Cardiac muscle cell (in vitro differentiated cells and primary cell): ENCODE data around the gene ZNF692. TPM values are rescaled to one million over a fixed set of nuclear protein-coding genes. Genes with fewer than 3 reads are reported as not detected.

Experiments
- DNase-seq, 2 donors: peaks; one replicate each; pipeline versions ENCODE4 v3.0.0 to v3.0.0-alpha.2; 2010 to 2017; ENCODE audit warnings: low read depth in 1 of 2, low spot score in 1 of 2
- H3K27ac ChIP-seq: fragments of 200-600 bp; sonication (generic); 2 replicates; pipeline ENCODE4 v1.5.1; 2016
- H3K27me3 ChIP-seq: fragments of 200-600 bp; sonication (generic); 2 replicates; pipeline ENCODE4 v1.6.0; 2016; ENCODE audit warnings: control low read depth
- H3K36me3 ChIP-seq: fragments of 200-600 bp; sonication (generic); 2 replicates; pipeline ENCODE4 v1.5.1; 2016; ENCODE audit warnings: control low read depth
- H3K4me1 ChIP-seq: fragments of 200-600 bp; sonication (generic); 2 replicates; pipeline ENCODE4 v1.8.1; 2017; ENCODE audit warnings: low read depth, mild to moderate bottlenecking, mixed run types
- H3K4me3 ChIP-seq: fragments of 200-600 bp; sonication (generic); 2 replicates; pipeline ENCODE4 v1.5.1; 2016; ENCODE audit warnings: mild to moderate bottlenecking
- H3K9me3 ChIP-seq: fragments of 200-600 bp; sonication (generic); 2 replicates; pipeline ENCODE4 v1.5.1; 2017; ENCODE audit warnings: low read depth, mild to moderate bottlenecking, control low read depth
- CTCF ChIP-seq: IDR thresholded peaks from 2 replicates; pipeline ENCODE4 v1.5.1; 2012; ENCODE audit warnings: low read depth, mild to moderate bottlenecking, low read length
- polyA plus RNA-seq: library from polyadenylated mRNA; unstranded; fragments of >200 nt; fragmentation: Nextera tagmentation; extraction: Ambion mirVana; gene quantifications from 2 replicates; pipeline ENCODE4 v1.2.1, GENCODE V29; 2016
- total RNA-seq: library from RNA; depleted of rRNA; stranded (reverse); fragments of >200 nt; gene quantifications from 2 replicates; pipeline ENCODE4 v1.2.3, GENCODE V29; 2016

Gene ZNF692
- total and polyA plus RNA-seq, 2 experiments from 2014 or later, result 98.9 to 128 TPM

GRCh38 chr1:248821101-248821500 is 37.8 kb downstream of the ZNF692 start:
- Histone ChIP-seq H3K4me1 (peaks cover 8% of the 10 kb centered on the region), H3K27me3 (no peaks in the 10 kb centered on the region), H3K4me3 (no peak overlapping the region), H3K36me3 (peaks cover 6% of the 10 kb centered on the region), H3K9me3 (no peaks in the 10 kb centered on the region), H3K27ac (peak overlapping the region; percentile 32)
- peak in 1 of 2 donors; percentile 39 for DNase-seq
- no peak for TF ChIP-seq CTCF

- H3K4me3 ChIP-seq, result no peak overlapping the region
- H3K4me1 ChIP-seq, result peaks cover 8% of the 10 kb centered on the region
- no peak for DNase-seq
- peaks cover 14% of the 10 kb centered on the region for H3K36me3 ChIP-seq
- H3K27me3 ChIP-seq, result no peaks in the 10 kb centered on the region
- no peak for TF ChIP-seq CTCF
- peak overlapping the region; percentile 6 for H3K27ac ChIP-seq
- no peaks in the 10 kb centered on the region for H3K9me3 ChIP-seq
Measured at GRCh38 chr1:248820041-248820585, 38.8 kb downstream of the ZNF692 start.

GRCh38 chr1:248818505-248819374 is 40.1 kb downstream of the ZNF692 start:
- no peak for DNase-seq
- Histone ChIP-seq H3K36me3 (peaks cover 26% of the 10 kb centered on the region), H3K9me3 (no peaks in the 10 kb centered on the region)

GRCh38 chr1:248817065-248817464 is 41.8 kb downstream of the ZNF692 start:
- no peak overlapping the region for H3K27ac ChIP-seq
- no peaks in the 10 kb centered on the region for H3K27me3 ChIP-seq
- peak in 1 of 2 donors; percentile 22 for DNase-seq
- H3K36me3 ChIP-seq, result peaks cover 28% of the 10 kb centered on the region
- H3K4me1 ChIP-seq, result no peaks in the 10 kb centered on the region
- TF ChIP-seq CTCF, result no peak
- no peak overlapping the region for H3K4me3 ChIP-seq
- H3K9me3 ChIP-seq, result no peaks in the 10 kb centered on the region

More at GRCh38 chr1:248818505-248819374, 40.1 kb downstream of the ZNF692 start:
- Histone ChIP-seq H3K27me3 (no peaks in the 10 kb centered on the region), H3K27ac (no peak overlapping the region), H3K4me3 (no peak overlapping the region), H3K4me1 (peaks cover under 1% of the 10 kb centered on the region)
- TF ChIP-seq CTCF, result no peak

- Histone ChIP-seq H3K36me3 (peaks cover 28% of the 10 kb centered on the region), H3K4me1 (no peaks in the 10 kb centered on the region), H3K4me3 (no peak overlapping the region), H3K27me3 (no peaks in the 10 kb centered on the region), H3K9me3 (no peaks in the 10 kb centered on the region), H3K27ac (no peak overlapping the region)
- DNase-seq, result no peak
- TF ChIP-seq CTCF, result no peak
Measured at GRCh38 chr1:248816042-248816851, 42.6 kb downstream of the ZNF692 start.
